GM12878 (cell line): ENCODE measurements around the gene MAP1LC3B. TPM values are rescaled to one million over a fixed set of nuclear protein-coding genes. Genes with fewer than 3 reads are reported as not detected.

Experiments
- ATAC-seq: fragments of 200-7000 bp; cut with Tn5 transposase; 3 replicates; pipeline ENCODE4 v1.9.1; 2020; ENCODE audit warnings: mild to moderate bottlenecking, moderate library complexity
- BruUV-seq: library from RNA; stranded (reverse); fragments of 400-500 nt; replicated peaks from 2 replicates; lab custom pipeline; 2021; lab: Mats Ljungman, UMichigan
- CTCF ChIA-PET: fragments of 300-600 bp; sonication (Branson Sonifier 250); formaldehyde crosslinking; extraction: SDS; loops from one replicate; lab custom pipeline; 2021; ENCODE audit warnings: inconsistent platforms; lab: Yijun Ruan, JAX
- POLR2A ChIA-PET: fragments of 350-600 bp; formaldehyde crosslinking; extraction: SDS; loops from one replicate; lab custom pipeline; 2021; ENCODE audit warnings: inconsistent platforms; lab: Charles Lee
- RAD21 ChIA-PET: fragments of 300-600 bp; sonication (Branson Sonifier 250); formaldehyde crosslinking; loops from one replicate; lab custom pipeline; 2023; ENCODE audit warnings: antibody characterized with exemption; ENCODE audit not compliant: unreplicated experiment; lab: Charles Lee
- SMC1A ChIA-PET: fragments of 300-600 bp; sonication (Branson Sonifier 250); formaldehyde crosslinking; loops from one replicate; lab custom pipeline; 2023; ENCODE audit not compliant: unreplicated experiment, uncharacterized antibody; lab: Charles Lee
- DNase-seq: peaks from one replicate; pipeline ENCODE4 v3.0.0-alpha.2; 2011; ENCODE audit warnings: low read depth, low spot score
- FAIRE-seq: peaks from 3 replicates; lab custom pipeline; 2011; peaks lifted over from hg19 to GRCh38; lab: Jason Lieb, UNC
- H2AFZ ChIP-seq: 2 replicates; pipeline ENCODE4 v1.6.0; 2011; ENCODE audit warnings: low read depth, low read length, control low read depth; ENCODE audit not compliant: control insufficient read depth
- H3K27ac ChIP-seq: 2 replicates; pipeline ENCODE4 v1.5.1; 2011; ENCODE audit warnings: control low read depth; ENCODE audit not compliant: control insufficient read depth, insufficient read depth
- H3K27me3 ChIP-seq, 2 experiments: replicated peaks in 1 of 2; 2 replicates each; pipeline versions ENCODE4 v1.6.0 to v1.6.1; 2011; ENCODE audit warnings: low read length in 1 of 2; ENCODE audit not compliant: control insufficient read depth in 2 of 2, insufficient read depth in 2 of 2
- H3K36me3 ChIP-seq, 2 experiments: 2 replicates each; pipeline ENCODE4 v1.5.1; 2011; ENCODE audit warnings: low read length in 1 of 2; ENCODE audit not compliant: control insufficient read depth in 2 of 2, insufficient read depth in 2 of 2
- H3K4me1 ChIP-seq: 2 replicates; pipeline ENCODE4 v1.6.1; 2011; ENCODE audit warnings: mild to moderate bottlenecking, low read length, moderate library complexity, mixed read lengths; ENCODE audit not compliant: control insufficient read depth, insufficient read depth
- H3K4me2 ChIP-seq: 2 replicates; pipeline ENCODE4 v1.6.0; 2011; ENCODE audit warnings: control low read depth; ENCODE audit not compliant: control insufficient read depth, insufficient read depth
- H3K4me3 ChIP-seq: fragments of 200-600 bp; sonication (generic); 2 replicates; pipeline ENCODE4 v1.5.1; 2016
- H3K79me2 ChIP-seq: 2 replicates; pipeline ENCODE4 v1.6.0; 2011; ENCODE audit warnings: low read length; ENCODE audit not compliant: control insufficient read depth, insufficient read depth
- H3K9ac ChIP-seq: 2 replicates; pipeline ENCODE4 v1.8.0; 2011; ENCODE audit warnings: low read length, control low read depth, mixed read lengths; ENCODE audit not compliant: control insufficient read depth, insufficient read depth
- H3K9me3 ChIP-seq: replicated peaks from 3 replicates; pipeline ENCODE4 v1.5.1; 2011; ENCODE audit warnings: mild to moderate bottlenecking, low read length; ENCODE audit not compliant: control insufficient read depth, insufficient read depth
- H4K20me1 ChIP-seq: 2 replicates; pipeline ENCODE4 v1.6.0; 2011; ENCODE audit not compliant: control insufficient read depth, insufficient read depth
- E2F4 ChIP-seq: IDR thresholded peaks from 2 replicates; pipeline ENCODE4 v1.6.1; 2012; ENCODE audit warnings: low read depth, low read length, improper control_type of control experiment
- ESRRA ChIP-seq: IDR thresholded peaks from 2 replicates; pipeline ENCODE4 v1.6.1; 2012; ENCODE audit warnings: mild to moderate bottlenecking, low read length, improper control_type of control experiment
- FOS ChIP-seq: IDR thresholded peaks from 3 replicates; pipeline ENCODE4 v1.6.1; 2011; ENCODE audit warnings: borderline replicate concordance; ENCODE audit not compliant: insufficient read length; ENCODE audit errors: extremely low read depth
- HCFC1 ChIP-seq: fragments of 150-350 bp; IDR thresholded peaks from 2 replicates; pipeline ENCODE4 v1.6.1; 2014; ENCODE audit warnings: low read length
- HDAC6 ChIP-seq: fragments of 200-600 bp; sonication (generic); IDR thresholded peaks from one replicate; pipeline ENCODE4 v1.8.0; 2017; ENCODE audit warnings: antibody characterized with exemption; ENCODE audit not compliant: unreplicated experiment
- JUNB ChIP-seq: IDR thresholded peaks from 2 replicates; pipeline ENCODE4 v1.6.1; 2016; ENCODE audit warnings: antibody characterized with exemption, mild to moderate bottlenecking
- MEF2A ChIP-seq: IDR thresholded peaks from 2 replicates; pipeline ENCODE4 v1.6.1; 2011; ENCODE audit warnings: low read depth, mild to moderate bottlenecking, low read length, moderate library complexity; ENCODE audit not compliant: insufficient read depth
- MTA3 ChIP-seq: IDR thresholded peaks from 2 replicates; pipeline ENCODE4 v1.6.1; 2012; ENCODE audit warnings: low read length, inconsistent platforms, borderline replicate concordance
- MYB ChIP-seq: fragments of 150-350 bp; IDR thresholded peaks from 2 replicates; pipeline ENCODE4 v1.6.1; 2014; ENCODE audit warnings: mild to moderate bottlenecking, low read depth, low read length, borderline replicate concordance
- NRF1 ChIP-seq: conservative IDR thresholded peaks from 2 replicates; pipeline ENCODE4 v1.6.1; 2011; ENCODE audit warnings: mild to moderate bottlenecking, low read depth, low read length, improper control_type of control experiment
- POLR2AphosphoS2 ChIP-seq: IDR thresholded peaks from 2 replicates; pipeline ENCODE4 v1.6.1; 2011; ENCODE audit warnings: low read depth, mild to moderate bottlenecking, low read length, improper control_type of control experiment, moderate library complexity
- RCOR1 ChIP-seq: conservative IDR thresholded peaks from 2 replicates; pipeline ENCODE4 v1.6.1; 2012; ENCODE audit warnings: low read depth, low read length, improper control_type of control experiment
- SMAD5 ChIP-seq: IDR thresholded peaks from 2 replicates; pipeline ENCODE4 v1.6.1; 2016; ENCODE audit warnings: antibody characterized with exemption, low read depth
- SRF ChIP-seq, 2 experiments: IDR thresholded peaks; 2 replicates each; pipeline ENCODE4 v1.6.1; 2011; ENCODE audit warnings: low read depth in 2 of 2, low read length in 2 of 2, mild to moderate bottlenecking in 1 of 2, moderate library complexity in 1 of 2
- STAT1 ChIP-seq: fragments of 450-650 bp; conservative IDR thresholded peaks from 2 replicates; pipeline ENCODE4 v1.6.1; 2014; ENCODE audit warnings: antibody characterized with exemption, mild to moderate bottlenecking
- TARDBP ChIP-seq: IDR thresholded peaks from 2 replicates; pipeline ENCODE4 v1.6.1; 2016; ENCODE audit warnings: borderline replicate concordance
- YY1 ChIP-seq: IDR thresholded peaks from 2 replicates; pipeline ENCODE4 v1.6.1; 2011; ENCODE audit warnings: low read depth, mild to moderate bottlenecking, low read length
- ZNF207 ChIP-seq: fragments of 450-650 bp; IDR thresholded peaks from 2 replicates; pipeline ENCODE4 v1.6.1; 2014; ENCODE audit warnings: antibody characterized with exemption, mild to moderate bottlenecking, borderline replicate concordance
- ZNF622 ChIP-seq: fragments of 450-650 bp; IDR thresholded peaks from 2 replicates; pipeline ENCODE4 v1.6.1; 2017; ENCODE audit warnings: mild to moderate bottlenecking, inconsistent platforms
- WGBS: methylation state at CpG from one replicate; pipeline ENCODE4 v1.1.6; 2016; ENCODE audit warnings: low lambda C conversion rate; ENCODE audit not compliant: insufficient replicate concordance, insufficient coverage; ENCODE audit errors: missing lambda C conversion rate; 5-methylcytosine and 5-hydroxymethylcytosine counted together
- in situ Hi-C: fragments of 300-500 bp; cut with MboI; formaldehyde crosslinking; loops from 9 replicates; pipeline ENCODE4 v1.14.3; 2018; ENCODE audit warnings: mixed read lengths
- intact Hi-C: fragments of 100-400 bp; cut with micrococcal nuclease; formaldehyde crosslinking; loops from one replicate; pipeline ENCODE4 v1.14.2; 2022; ENCODE audit not compliant: unreplicated experiment
- polyA plus RNA-seq, 11 experiments: library from polyadenylated mRNA; depleted of rRNA in 4 of 11; unstranded in 6 of 11; stranded (reverse) in 5 of 11; fragments of >200 nt; fragmentation: Nextera tagmentation in 4 of 11; fragmentation: Illumina TruSeq in 1 of 11; extraction: Ambion mirVana in 4 of 11; extraction: Trizol in 1 of 11; gene quantifications; 1 replicate in 1 of 11; 2 replicates in 10 of 11; pipeline versions ENCODE4 v1.2.1 to v1.2.3, GENCODE V29; 2011 to 2016; ENCODE audit warnings: inconsistent platforms in 2 of 11, missing spikeins in 2 of 11, low read depth in 1 of 11
- total RNA-seq, 4 experiments: library from RNA; depleted of rRNA in 3 of 4; stranded (reverse); fragments of >200 nt in 3 of 4; fragmentation: Illumina TruSeq in 1 of 4; extraction: Trizol in 1 of 4; gene quantifications; 2 replicates each; pipeline versions ENCODE4 v1.2.1 to v1.2.3, GENCODE V29; 2013 to 2021

Gene MAP1LC3B
- total and polyA plus RNA-seq, 10 of the 15 experiments (the other 5 are each of a cell fraction or from before 2014, with no cell fraction given), result 6.1 to 42.8 (median 13.7) TPM

GRCh38 chr16:87345726-87346424 lies 46.3 kb upstream of the MAP1LC3B start:
- Histone ChIP-seq H3K4me2 (no peak overlapping the region), H3K36me3 (peaks cover 2 to 11% of the 10 kb centered on the region in 2 experiments; a peak in 3 of 4 replicates), H4K20me1 (no peaks in the 10 kb centered on the region), H3K9me3 (no peaks in the 10 kb centered on the region), H3K79me2 (no peaks in the 10 kb centered on the region), H3K4me3 (no peak overlapping the region), H3K27me3 (no peaks in the 10 kb centered on the region), H3K27ac (no peak overlapping the region), H2AFZ (no peak overlapping the region), H3K9ac (no peak overlapping the region), H3K4me1 (no peaks in the 10 kb centered on the region)
- TF ChIP-seq HDAC6, result no peak
- TF ChIP-seq MTA3, result no peak
- TF ChIP-seq TARDBP, result no peak
- no peak for TF ChIP-seq JUNB
- no peak for TF ChIP-seq HCFC1
- TF ChIP-seq ZNF207, result no peak
- no peak for TF ChIP-seq MYB
- TF ChIP-seq STAT1, result no peak
- CTCF ChIA-PET, result no interaction called here
- no peak for ATAC-seq
- POLR2A ChIA-PET, result no interaction called here
- WGBS, result 89% methylated on average over 26 of the region's 28 CpGs
- RAD21 ChIA-PET, result no interaction called here
- no peak for DNase-seq
- FAIRE-seq, result no peak
- intact Hi-C loops, result no loop called here
- in situ Hi-C loops, result no loop called here
- no TSS peak for BruUV-seq
- SMC1A ChIA-PET, result no interaction called here

- Histone ChIP-seq H3K79me2 (no peaks in the 10 kb centered on the region), H3K4me2 (no peak overlapping the region), H3K36me3 (peaks cover 2 to 11% of the 10 kb centered on the region in 2 experiments; a peak in 3 of 4 replicates), H4K20me1 (no peaks in the 10 kb centered on the region), H2AFZ (no peak overlapping the region), H3K9ac (no peak overlapping the region), H3K4me3 (no peak overlapping the region), H3K4me1 (no peaks in the 10 kb centered on the region), H3K27me3 (no peaks in the 10 kb centered on the region), H3K9me3 (no peaks in the 10 kb centered on the region), H3K27ac (no peak overlapping the region)
- FAIRE-seq (no peak), ATAC-seq (no peak), DNase-seq (no peak)
- ChIA-PET RAD21 (no interaction called here), CTCF (no interaction called here), SMC1A (no interaction called here), POLR2A (no interaction called here)
- no TSS peak for BruUV-seq
- WGBS, result 98% methylated on average over 21 of the region's 21 CpGs
- in situ Hi-C loops, result no loop called here
- intact Hi-C loops, result no loop called here
- TF ChIP-seq ZNF622, result no peak
- TF ChIP-seq FOS, result no peak
- TF ChIP-seq NRF1, result no peak
- TF ChIP-seq SRF (IDR thresholded peaks at IDR 0.05; ENCODE audit: low read depth in 2 of 2, low read length in 2 of 2), result no peak
- no peak for TF ChIP-seq E2F4
- TF ChIP-seq MEF2A, result no peak
- no peak for TF ChIP-seq POLR2AphosphoS2
- TF ChIP-seq STAT1, result no peak
- TF ChIP-seq SMAD5, result no peak
- no peak for TF ChIP-seq ESRRA
- no peak for TF ChIP-seq YY1
- TF ChIP-seq RCOR1, result no peak
These were observed 45.5 kb upstream of the MAP1LC3B start for GRCh38 chr16:87346517-87347060.
